Measurements from ENCODE around the gene CLDN7.
A peak's percentile ranks its signal among the peaks of the same experiment; 100 is the strongest.
"Not testable (repeated sequence)": the region's sequence is repeated elsewhere in the genome, so short reads cannot be mapped to it uniquely, and the experiment has no call there.

Gene CLDN7

GRCh38 chr17:7254511-7254910 is 7.8 kb downstream of the CLDN7 start:
- no peak for DNase-seq
- H3K9me3 Mint-ChIP-seq: no peaks in the 10 kb centered on the region
- H3K36me3 Mint-ChIP-seq: peaks cover 40 to 49% of the 10 kb centered on the region in 2 donors
- no peak overlapping the region for H3K27ac Mint-ChIP-seq
- peaks cover 14 to 41% of the 10 kb centered on the region in 2 donors for H3K4me1 Mint-ChIP-seq
- no peaks in the 10 kb centered on the region for H3K27me3 Mint-ChIP-seq
- no peak overlapping the region for H3K4me3 Mint-ChIP-seq
- no peak for ATAC-seq (replicated peaks)

- Mint-ChIP-seq H3K4me1 (peaks cover 23 to 53% of the 10 kb centered on the region in 2 donors), H3K9me3 (no peaks in the 10 kb centered on the region), H3K4me3 (peak overlapping the region; percentile 92 to 98), H3K27me3 (no peaks in the 10 kb centered on the region), H3K36me3 (peaks cover 36 to 46% of the 10 kb centered on the region in 2 donors), H3K27ac (peak overlapping the region; percentile 100)
- DNase-seq (no peak), ATAC-seq (replicated peaks) (no peak)
These were observed 9.2 kb downstream of the CLDN7 start for GRCh38 chr17:7253082-7253481.

- Mint-ChIP-seq H3K9me3 (no peaks in the 10 kb centered on the region), H3K36me3 (peaks cover 35 to 46% of the 10 kb centered on the region in 2 donors), H3K27ac (peak within 1 kb of the TSS; percentile 100), H3K27me3 (no peaks in the 10 kb centered on the region), H3K4me1 (peaks cover 23 to 53% of the 10 kb centered on the region in 2 donors), H3K4me3 (peak within 1 kb of the TSS; percentile 92 to 98)
- ATAC-seq (replicated peaks) (peak; percentile 75 to 77), DNase-seq (peak; percentile 98)
These were observed 9.9 kb downstream of the CLDN7 start, which contains the start of gene ELP5 for GRCh38 chr17:7252176-7253043. ELP5 (plus strand) TSS chr17:7252215; CDS start chr17:7252551, 336 bp downstream.

GRCh38 chr17:7251661-7252175 is 10.6 kb downstream of the CLDN7 start, which contains the start of gene CTDNEP1:
CTDNEP1 (minus strand) TSS chr17:7251734; CDS start chr17:7251296, 438 bp downstream.
- H3K27me3 Mint-ChIP-seq: no peaks in the 10 kb centered on the region
- H3K27ac Mint-ChIP-seq: peak within 1 kb of the TSS; percentile 100
- DNase-seq (no peak), ATAC-seq (replicated peaks) (peak; percentile 93 to 95)
- H3K36me3 Mint-ChIP-seq: peaks cover 31 to 48% of the 10 kb centered on the region in 2 donors
- H3K4me3 Mint-ChIP-seq: peak within 1 kb of the TSS; percentile 92 to 98
- H3K4me1 Mint-ChIP-seq: peaks cover 23 to 57% of the 10 kb centered on the region in 2 donors
- H3K9me3 Mint-ChIP-seq: no peaks in the 10 kb centered on the region

GRCh38 chr17:7250695-7251627 is 11.3 kb downstream of the CLDN7 start:
- peak; percentile 42 for DNase-seq
- peaks cover 33 to 48% of the 10 kb centered on the region in 2 donors for H3K36me3 Mint-ChIP-seq
- H3K4me3 Mint-ChIP-seq: peak overlapping the region; percentile 92 to 98
- peak overlapping the region; percentile 100 for H3K27ac Mint-ChIP-seq
- H3K4me1 Mint-ChIP-seq: peaks cover 26 to 65% of the 10 kb centered on the region in 2 donors
- ATAC-seq (replicated peaks): peak; percentile 16 to 22
- H3K27me3 Mint-ChIP-seq: no peaks in the 10 kb centered on the region
- H3K9me3 Mint-ChIP-seq: no peaks in the 10 kb centered on the region

GRCh38 chr17:7249830-7250229 is 12.4 kb downstream of the CLDN7 start:
- Mint-ChIP-seq H3K27me3 (no peaks in the 10 kb centered on the region), H3K4me1 (peaks cover 26 to 65% of the 10 kb centered on the region in 2 donors), H3K4me3 (peak overlapping the region; percentile 92 to 98), H3K9me3 (no peaks in the 10 kb centered on the region), H3K36me3 (peaks cover 36 to 47% of the 10 kb centered on the region in 2 donors), H3K27ac (peak overlapping the region; percentile 100)
- DNase-seq (no peak), ATAC-seq (replicated peaks) (no peak)

- ATAC-seq (replicated peaks): no peak
- Mint-ChIP-seq H3K27me3 (no peaks in the 10 kb centered on the region), H3K9me3 (no peaks in the 10 kb centered on the region), H3K36me3 (peaks cover 40 to 46% of the 10 kb centered on the region in 2 donors), H3K4me1 (peaks cover 26 to 60% of the 10 kb centered on the region in 2 donors), H3K27ac (peak overlapping the region; percentile 22), H3K4me3 (peak overlapping the region; percentile 92 to 98)
- DNase-seq: no peak
These were observed 13.1 kb downstream of the CLDN7 start for GRCh38 chr17:7249214-7249613.

- peaks cover 38 to 43% of the 10 kb centered on the region in 2 donors for H3K36me3 Mint-ChIP-seq
- no peaks in the 10 kb centered on the region for H3K9me3 Mint-ChIP-seq
- H3K27me3 Mint-ChIP-seq: no peaks in the 10 kb centered on the region
- ATAC-seq (replicated peaks) (no peak), DNase-seq (no peak)
- H3K27ac Mint-ChIP-seq: peak overlapping the region; percentile 16
- H3K4me1 Mint-ChIP-seq: peaks cover 26 to 60% of the 10 kb centered on the region in 2 donors
- peak overlapping the region in 1 of 2 donors; percentile 98 for H3K4me3 Mint-ChIP-seq
These were observed 13.5 kb downstream of the CLDN7 start for GRCh38 chr17:7248796-7249195.

GRCh38 chr17:7246779-7247178 is 15.5 kb downstream of the CLDN7 start:
- Mint-ChIP-seq H3K4me3 (no peak overlapping the region), H3K4me1 (peaks cover 28 to 59% of the 10 kb centered on the region in 2 donors), H3K9me3 (no peaks in the 10 kb centered on the region), H3K36me3 (peaks cover 41 to 42% of the 10 kb centered on the region in 2 donors), H3K27me3 (no peaks in the 10 kb centered on the region), H3K27ac (peak overlapping the region; percentile 49)
- DNase-seq (no peak), ATAC-seq (replicated peaks) (no peak)

- Mint-ChIP-seq H3K4me1 (peaks cover 40 to 61% of the 10 kb centered on the region in 2 donors), H3K36me3 (peaks cover 40 to 48% of the 10 kb centered on the region in 2 donors)
- not testable (repeated sequence) for H3K27me3 Mint-ChIP-seq; ATAC-seq (replicated peaks); H3K4me3 Mint-ChIP-seq; DNase-seq; H3K27ac Mint-ChIP-seq; H3K9me3 Mint-ChIP-seq
These were observed 18.4 kb downstream of the CLDN7 start for GRCh38 chr17:7243838-7244237.

- H3K4me1 Mint-ChIP-seq: peaks cover 37 to 57% of the 10 kb centered on the region in 2 donors
- ATAC-seq (replicated peaks): no peak
- peaks cover 43 to 52% of the 10 kb centered on the region in 2 donors for H3K36me3 Mint-ChIP-seq
- H3K9me3 Mint-ChIP-seq: no peaks in the 10 kb centered on the region
- no peak for DNase-seq
- no peaks in the 10 kb centered on the region for H3K27me3 Mint-ChIP-seq
- H3K27ac Mint-ChIP-seq: peak overlapping the region; percentile 98
- H3K4me3 Mint-ChIP-seq: peak overlapping the region; percentile 95
These were observed 18.9 kb downstream of the CLDN7 start for GRCh38 chr17:7243453-7243729.

- ATAC-seq (replicated peaks) (peak; percentile 30 to 53), DNase-seq (peak; percentile 84)
- peaks cover 45 to 55% of the 10 kb centered on the region in 2 donors for H3K36me3 Mint-ChIP-seq
- no peaks in the 10 kb centered on the region for H3K9me3 Mint-ChIP-seq
- H3K27me3 Mint-ChIP-seq: no peaks in the 10 kb centered on the region
- H3K4me3 Mint-ChIP-seq: peak overlapping the region; percentile 95
- peak overlapping the region; percentile 98 for H3K27ac Mint-ChIP-seq
- peaks cover 37 to 56% of the 10 kb centered on the region in 2 donors for H3K4me1 Mint-ChIP-seq
These were observed 19.4 kb downstream of the CLDN7 start for GRCh38 chr17:7242717-7243452.

Measured in stimulated activated naive B cell treated with anti-CD40 and anti-IgM and Interleukin-4, amounts not matched to agents 10 μg/mL and 1 μg/mL and 100 μg/mL, for 72 hours (primary cell).